Measurements from ENCODE around the gene NEUROG2. TPM values are rescaled to one million over a fixed set of nuclear protein-coding genes. Genes with fewer than 3 reads are reported as not detected.
"Not testable (repeated sequence)": the region's sequence is repeated elsewhere in the genome, so short reads cannot be mapped to it uniquely, and the experiment has no call there.

The NEUROG2 gene
- total RNA-seq, 1 experiment from 2014 or later = 0.12 TPM

- ChIA-PET CTCF (no interaction called here), RAD21 (ENCODE audit: low non-redundant PET in 1 of 2, low total read pairs in 2 of 2, uncharacterized antibody in 2 of 2, unreplicated experiment in 2 of 2) (no interaction called here), POLR2A (no interaction called here)
- Histone ChIP-seq H3K27ac (ENCODE audit: low read depth, low read length) (no peak overlapping the region), H4K20me1 (ENCODE audit: insufficient read depth) (no peaks in the 10 kb centered on the region), H3K4me1 (ENCODE audit: control insufficient read depth in 1 of 2, insufficient read depth in 2 of 2, low read length in 2 of 2) (no peaks in the 10 kb centered on the region), H2AFZ (ENCODE audit: low read depth, low read length, poor library complexity, severe bottlenecking) (no peak overlapping the region), H3K9me3 (ENCODE audit: control insufficient read depth in 1 of 2, insufficient read depth in 1 of 2, low read depth in 1 of 2, low read length in 2 of 2) (no peaks in the 10 kb centered on the region), H3K36me3 (ENCODE audit: control insufficient read depth in 1 of 2, insufficient read depth in 2 of 2, low read length in 2 of 2) (no peaks in the 10 kb centered on the region), H3K9me2 (ENCODE audit: insufficient read depth) (no peaks in the 10 kb centered on the region), H3K27me3 (ENCODE audit: insufficient read depth, low read length) (no peaks in the 10 kb centered on the region), H3K9ac (ENCODE audit: low read length) (no peak overlapping the region), H3K4me3 (replicated peaks in 1 of 2; ENCODE audit: low read depth in 1 of 2, low read length in 2 of 2) (no peak overlapping the region), H3K4me2 (ENCODE audit: low read length) (no peak overlapping the region), H3K79me2 (ENCODE audit: insufficient read depth, low read length) (no peaks in the 10 kb centered on the region)
- TF ChIP-seq FOSL1 (IDR thresholded peaks at IDR 0.05; ENCODE audit: low read depth) (no peak), YY1 (IDR thresholded peaks at IDR 0.05; ENCODE audit: extremely low read depth, insufficient replicate concordance, low read depth, low read length) (no peak), ZNF274 (IDR thresholded peaks at IDR 0.05; ENCODE audit: low read depth, low read length) (no peak), SRF (IDR thresholded peaks at IDR 0.05; ENCODE audit: low read depth) (no peak), CEBPB (IDR thresholded peaks at IDR 0.05; ENCODE audit: low read depth) (no peak), MAX (IDR thresholded peaks at IDR 0.05) (no peak), EGR1 (IDR thresholded peaks at IDR 0.05; ENCODE audit: low read depth) (no peak)
- BruUV-seq (replicated peaks) = no TSS peak
- ATAC-seq (no peak), DNase-seq (ENCODE audit: low read depth, low spot score) (no peak)
- intact Hi-C loops (cut with micrococcal nuclease) = no loop called here
Measured at GRCh38 chr4:112559053-112559452, 43.1 kb upstream of the NEUROG2 start.

- CTCF ChIA-PET = no interaction called here
- no peak for DNase-seq (ENCODE audit: low read depth, low spot score)
- no peaks in the 10 kb centered on the region for H3K9me2 ChIP-seq (ENCODE audit: insufficient read depth)
- TF ChIP-seq ELF1 (IDR thresholded peaks at IDR 0.05; ENCODE audit: borderline replicate concordance, low read depth) = no peak
- no peak for TF ChIP-seq EGR1 (IDR thresholded peaks at IDR 0.05; ENCODE audit: low read depth)
- intact Hi-C loops (cut with micrococcal nuclease) = no loop called here
- no peaks in the 10 kb centered on the region for H3K9me3 ChIP-seq (ENCODE audit: control insufficient read depth in 1 of 2, insufficient read depth in 1 of 2, low read depth in 1 of 2, low read length in 2 of 2)
- H3K79me2 ChIP-seq (ENCODE audit: insufficient read depth, low read length) = no peaks in the 10 kb centered on the region
- H3K4me1 ChIP-seq (ENCODE audit: control insufficient read depth in 1 of 2, insufficient read depth in 2 of 2, low read length in 2 of 2) = peaks cover 7 to 10% of the 10 kb centered on the region in 2 experiments
- no peaks in the 10 kb centered on the region for H4K20me1 ChIP-seq (ENCODE audit: insufficient read depth)
- ATAC-seq = no peak
- H3K27me3 ChIP-seq (ENCODE audit: insufficient read depth, low read length) = no peaks in the 10 kb centered on the region
- H3K9ac ChIP-seq (ENCODE audit: low read length) = no peak overlapping the region
- no peak overlapping the region for H2AFZ ChIP-seq (ENCODE audit: low read depth, low read length, poor library complexity, severe bottlenecking)
- POLR2A ChIA-PET = no interaction called here
- no peak overlapping the region for H3K27ac ChIP-seq (ENCODE audit: low read depth, low read length)
- no TSS peak for BruUV-seq (replicated peaks)
- no peaks in the 10 kb centered on the region for H3K36me3 ChIP-seq (ENCODE audit: control insufficient read depth in 1 of 2, insufficient read depth in 2 of 2, low read length in 2 of 2)
- H3K4me3 ChIP-seq (replicated peaks in 1 of 2; ENCODE audit: low read depth in 1 of 2, low read length in 2 of 2) = no peak overlapping the region
- no peak overlapping the region for H3K4me2 ChIP-seq (ENCODE audit: low read length)
- RAD21 ChIA-PET (ENCODE audit: low non-redundant PET in 1 of 2, low total read pairs in 2 of 2, uncharacterized antibody in 2 of 2, unreplicated experiment in 2 of 2) = no interaction called here
Measured at GRCh38 chr4:112557676-112558411, 41.9 kb upstream of the NEUROG2 start.

- H3K4me3 ChIP-seq (replicated peaks in 1 of 2; ENCODE audit: low read depth in 1 of 2, low read length in 2 of 2); intact Hi-C loops (cut with micrococcal nuclease); H2AFZ ChIP-seq (ENCODE audit: low read depth, low read length, poor library complexity, severe bottlenecking); H3K4me2 ChIP-seq (ENCODE audit: low read length); H3K27ac ChIP-seq (ENCODE audit: low read depth, low read length); RAD21 ChIA-PET (ENCODE audit: low non-redundant PET in 1 of 2, low total read pairs in 2 of 2, uncharacterized antibody in 2 of 2, unreplicated experiment in 2 of 2); H4K20me1 ChIP-seq (ENCODE audit: insufficient read depth); CTCF ChIA-PET; H3K9ac ChIP-seq (ENCODE audit: low read length); POLR2A ChIA-PET; H3K79me2 ChIP-seq (ENCODE audit: insufficient read depth, low read length); H3K27me3 ChIP-seq (ENCODE audit: insufficient read depth, low read length); ATAC-seq; DNase-seq (ENCODE audit: low read depth, low spot score); H3K9me2 ChIP-seq (ENCODE audit: insufficient read depth); H3K36me3 ChIP-seq (ENCODE audit: control insufficient read depth in 1 of 2, insufficient read depth in 2 of 2, low read length in 2 of 2); BruUV-seq (replicated peaks); H3K9me3 ChIP-seq (ENCODE audit: control insufficient read depth in 1 of 2, insufficient read depth in 1 of 2, low read depth in 1 of 2, low read length in 2 of 2): not testable (repeated sequence)
- peaks cover 25 to 35% of the 10 kb centered on the region in 2 experiments for H3K4me1 ChIP-seq (ENCODE audit: control insufficient read depth in 1 of 2, insufficient read depth in 2 of 2, low read length in 2 of 2)
Measured at GRCh38 chr4:112554271-112554670, 38.3 kb upstream of the NEUROG2 start.
